Loucy (cell line): Measurements from ENCODE around the gene BEAN1.

ENCODE experiments used
- CTCF ChIP-seq: fragments of 200-600 bp; sonication (generic); conservative IDR thresholded peaks from 2 replicates; pipeline ENCODE4 v1.5.1; 2014; ENCODE audit warnings: mild to moderate bottlenecking, antibody characterized with exemption, low read length
- EZH2phosphoT487 ChIP-seq: fragments of 200-600 bp; IDR thresholded peaks from 2 replicates; pipeline ENCODE4 v1.6.1; 2018; ENCODE audit warnings: antibody characterized with exemption, mild to moderate bottlenecking, moderate library complexity, borderline replicate concordance

- no peak for TF ChIP-seq CTCF
- no peak for TF ChIP-seq EZH2phosphoT487
Measured at GRCh38 chr16:66458292-66458691, 31.2 kb downstream of the BEAN1 start.
